ENCODE data around the gene KIF6.
"Not testable (repeated sequence)": the region's sequence is repeated elsewhere in the genome, so short reads cannot be mapped to it uniquely, and the experiment has no call there.

Gene KIF6

GRCh38 chr6:39502362-39502955 lies 222.7 kb downstream of the KIF6 start:
- H3K36me3 ChIP-seq (ENCODE audit: control insufficient read depth in 4 of 4, insufficient read depth in 4 of 4, low read length in 3 of 4); H3K4me3 ChIP-seq (ENCODE audit: control insufficient read depth in 1 of 7, extremely low read depth in 1 of 7, insufficient read depth in 4 of 7, low read depth in 2 of 7, low read length in 6 of 7); H3K27ac ChIP-seq (ENCODE audit: insufficient read depth in 1 of 2, low read depth in 1 of 2, low read length in 2 of 2, poor library complexity in 1 of 2, severe bottlenecking in 2 of 2); H3K27me3 ChIP-seq (replicated peaks in 2 of 5; ENCODE audit: control insufficient read depth in 4 of 5, insufficient read depth in 5 of 5, low read length in 4 of 5); POLR2A ChIA-PET; H3K4me1 ChIP-seq (ENCODE audit: control extremely low read depth in 1 of 4, control insufficient read depth in 4 of 4, insufficient read depth in 4 of 4, low read length in 3 of 4); CTCF ChIA-PET: not testable (repeated sequence)
- 100% methylated on average over 1 of the region's 3 CpGs for WGBS (ENCODE audit: insufficient coverage)
- H3K9me3 ChIP-seq (ENCODE audit: control extremely low read depth in 1 of 5, control insufficient read depth in 4 of 5, insufficient read depth in 2 of 5, low read depth in 1 of 5, low read length in 4 of 5), result peaks cover 0 to 33% (median 3%) of the 10 kb centered on the region in 5 experiments
- DNase-seq, result peak in 1 of 3 donors; percentile 2

- POLR2A ChIA-PET, result no interaction called here
- H3K4me1 ChIP-seq (ENCODE audit: control extremely low read depth in 1 of 4, control insufficient read depth in 4 of 4, insufficient read depth in 4 of 4, low read length in 3 of 4), result no peaks in the 10 kb centered on the region
- no peak overlapping the region for H3K4me3 ChIP-seq (ENCODE audit: control insufficient read depth in 1 of 7, extremely low read depth in 1 of 7, insufficient read depth in 4 of 7, low read depth in 2 of 7, low read length in 6 of 7)
- no peak overlapping the region for H3K27ac ChIP-seq (ENCODE audit: insufficient read depth in 1 of 2, low read depth in 1 of 2, low read length in 2 of 2, poor library complexity in 1 of 2, severe bottlenecking in 2 of 2)
- peaks cover 0 to 32% (median 3%) of the 10 kb centered on the region in 5 experiments for H3K9me3 ChIP-seq (ENCODE audit: control extremely low read depth in 1 of 5, control insufficient read depth in 4 of 5, insufficient read depth in 2 of 5, low read depth in 1 of 5, low read length in 4 of 5)
- H3K36me3 ChIP-seq (ENCODE audit: control insufficient read depth in 4 of 4, insufficient read depth in 4 of 4, low read length in 3 of 4), result no peaks in the 10 kb centered on the region
- CTCF ChIA-PET, result no interaction called here
- DNase-seq, result no peak
- peaks cover 0 to 6% (median 0%) of the 10 kb centered on the region in 5 experiments for H3K27me3 ChIP-seq (replicated peaks in 2 of 5; ENCODE audit: control insufficient read depth in 4 of 5, insufficient read depth in 5 of 5, low read length in 4 of 5)
Measured at GRCh38 chr6:39499053-39499452, 226.2 kb downstream of the KIF6 start.

- no peaks in the 10 kb centered on the region for H3K36me3 ChIP-seq (ENCODE audit: control insufficient read depth in 4 of 4, insufficient read depth in 4 of 4, low read length in 3 of 4)
- H3K4me3 ChIP-seq (ENCODE audit: control insufficient read depth in 1 of 7, extremely low read depth in 1 of 7, insufficient read depth in 4 of 7, low read depth in 2 of 7, low read length in 6 of 7), result no peak overlapping the region
- no peak for DNase-seq
- no peaks in the 10 kb centered on the region for H3K4me1 ChIP-seq (ENCODE audit: control extremely low read depth in 1 of 4, control insufficient read depth in 4 of 4, insufficient read depth in 4 of 4, low read length in 3 of 4)
- CTCF ChIA-PET, result no interaction called here
- peaks cover 0 to 28% (median 3%) of the 10 kb centered on the region in 5 experiments for H3K9me3 ChIP-seq (ENCODE audit: control extremely low read depth in 1 of 5, control insufficient read depth in 4 of 5, insufficient read depth in 2 of 5, low read depth in 1 of 5, low read length in 4 of 5)
- peaks cover 0 to 6% (median 0%) of the 10 kb centered on the region in 5 experiments for H3K27me3 ChIP-seq (replicated peaks in 2 of 5; ENCODE audit: control insufficient read depth in 4 of 5, insufficient read depth in 5 of 5, low read length in 4 of 5)
- H3K27ac ChIP-seq (ENCODE audit: insufficient read depth in 1 of 2, low read depth in 1 of 2, low read length in 2 of 2, poor library complexity in 1 of 2, severe bottlenecking in 2 of 2), result no peak overlapping the region
- POLR2A ChIA-PET, result no interaction called here
- no CpG with 5 or more reads among the region's 2 CpGs for WGBS (ENCODE audit: insufficient coverage)
Measured at GRCh38 chr6:39498096-39498495, 227.1 kb downstream of the KIF6 start.

GRCh38 chr6:39496915-39497314 lies 228.3 kb downstream of the KIF6 start:
- DNase-seq, result no peak

GRCh38 chr6:39496456-39496855 lies 228.8 kb downstream of the KIF6 start:
- peaks cover 0 to 15% (median 3%) of the 10 kb centered on the region in 5 experiments for H3K9me3 ChIP-seq (ENCODE audit: control extremely low read depth in 1 of 5, control insufficient read depth in 4 of 5, insufficient read depth in 2 of 5, low read depth in 1 of 5, low read length in 4 of 5)
- DNase-seq, result no peak
- ChIA-PET POLR2A (no interaction called here), CTCF (no interaction called here)
- WGBS (ENCODE audit: insufficient coverage), result no CpG with 5 or more reads among the region's 2 CpGs
- H3K27ac ChIP-seq (ENCODE audit: insufficient read depth in 1 of 2, low read depth in 1 of 2, low read length in 2 of 2, poor library complexity in 1 of 2, severe bottlenecking in 2 of 2), result no peak overlapping the region
- peaks cover 0 to 6% (median 0%) of the 10 kb centered on the region in 5 experiments for H3K27me3 ChIP-seq (replicated peaks in 2 of 5; ENCODE audit: control insufficient read depth in 4 of 5, insufficient read depth in 5 of 5, low read length in 4 of 5)
- H3K4me1 ChIP-seq (ENCODE audit: control extremely low read depth in 1 of 4, control insufficient read depth in 4 of 4, insufficient read depth in 4 of 4, low read length in 3 of 4), result no peaks in the 10 kb centered on the region
- H3K36me3 ChIP-seq (ENCODE audit: control insufficient read depth in 4 of 4, insufficient read depth in 4 of 4, low read length in 3 of 4), result no peaks in the 10 kb centered on the region
- H3K4me3 ChIP-seq (ENCODE audit: control insufficient read depth in 1 of 7, extremely low read depth in 1 of 7, insufficient read depth in 4 of 7, low read depth in 2 of 7, low read length in 6 of 7), result no peak overlapping the region

More at GRCh38 chr6:39496915-39497314, 228.3 kb downstream of the KIF6 start:
- ChIA-PET POLR2A (no interaction called here), CTCF (no interaction called here)
- Histone ChIP-seq H3K27me3 (replicated peaks in 2 of 5; ENCODE audit: control insufficient read depth in 4 of 5, insufficient read depth in 5 of 5, low read length in 4 of 5) (peaks cover 0 to 6% (median 0%) of the 10 kb centered on the region in 5 experiments), H3K36me3 (ENCODE audit: control insufficient read depth in 4 of 4, insufficient read depth in 4 of 4, low read length in 3 of 4) (no peaks in the 10 kb centered on the region), H3K27ac (ENCODE audit: insufficient read depth in 1 of 2, low read depth in 1 of 2, low read length in 2 of 2, poor library complexity in 1 of 2, severe bottlenecking in 2 of 2) (no peak overlapping the region), H3K4me3 (ENCODE audit: control insufficient read depth in 1 of 7, extremely low read depth in 1 of 7, insufficient read depth in 4 of 7, low read depth in 2 of 7, low read length in 6 of 7) (no peak overlapping the region), H3K9me3 (ENCODE audit: control extremely low read depth in 1 of 5, control insufficient read depth in 4 of 5, insufficient read depth in 2 of 5, low read depth in 1 of 5, low read length in 4 of 5) (peaks cover 0 to 18% (median 3%) of the 10 kb centered on the region in 5 experiments), H3K4me1 (ENCODE audit: control extremely low read depth in 1 of 4, control insufficient read depth in 4 of 4, insufficient read depth in 4 of 4, low read length in 3 of 4) (no peaks in the 10 kb centered on the region)
- 91% methylated on average over 6 of the region's 6 CpGs for WGBS (ENCODE audit: insufficient coverage)

- DNase-seq, result no peak
- ChIA-PET POLR2A (no interaction called here), CTCF (no interaction called here)
- H3K4me3 ChIP-seq (ENCODE audit: control insufficient read depth in 1 of 7, extremely low read depth in 1 of 7, insufficient read depth in 4 of 7, low read depth in 2 of 7, low read length in 6 of 7), result no peak overlapping the region
- peaks cover 0 to 6% (median 0%) of the 10 kb centered on the region in 5 experiments for H3K27me3 ChIP-seq (replicated peaks in 2 of 5; ENCODE audit: control insufficient read depth in 4 of 5, insufficient read depth in 5 of 5, low read length in 4 of 5)
- no peaks in the 10 kb centered on the region for H3K36me3 ChIP-seq (ENCODE audit: control insufficient read depth in 4 of 4, insufficient read depth in 4 of 4, low read length in 3 of 4)
- H3K4me1 ChIP-seq (ENCODE audit: control extremely low read depth in 1 of 4, control insufficient read depth in 4 of 4, insufficient read depth in 4 of 4, low read length in 3 of 4), result no peaks in the 10 kb centered on the region
- WGBS (ENCODE audit: insufficient coverage), result 80% methylated on average over 2 of the region's 3 CpGs
- peaks cover 0 to 7% (median 3%) of the 10 kb centered on the region in 5 experiments for H3K9me3 ChIP-seq (ENCODE audit: control extremely low read depth in 1 of 5, control insufficient read depth in 4 of 5, insufficient read depth in 2 of 5, low read depth in 1 of 5, low read length in 4 of 5)
- H3K27ac ChIP-seq (ENCODE audit: insufficient read depth in 1 of 2, low read depth in 1 of 2, low read length in 2 of 2, poor library complexity in 1 of 2, severe bottlenecking in 2 of 2), result no peak overlapping the region
Measured at GRCh38 chr6:39495640-39496039, 229.6 kb downstream of the KIF6 start.

- H3K27ac ChIP-seq (ENCODE audit: insufficient read depth in 1 of 2, low read depth in 1 of 2, low read length in 2 of 2, poor library complexity in 1 of 2, severe bottlenecking in 2 of 2), result no peak overlapping the region
- 94% methylated on average over 5 of the region's 7 CpGs for WGBS (ENCODE audit: insufficient coverage)
- peaks cover 0 to 4% (median 2%) of the 10 kb centered on the region in 5 experiments for H3K9me3 ChIP-seq (ENCODE audit: control extremely low read depth in 1 of 5, control insufficient read depth in 4 of 5, insufficient read depth in 2 of 5, low read depth in 1 of 5, low read length in 4 of 5)
- peaks cover 0 to 6% (median 0%) of the 10 kb centered on the region in 5 experiments for H3K27me3 ChIP-seq (replicated peaks in 2 of 5; ENCODE audit: control insufficient read depth in 4 of 5, insufficient read depth in 5 of 5, low read length in 4 of 5)
- no peaks in the 10 kb centered on the region for H3K36me3 ChIP-seq (ENCODE audit: control insufficient read depth in 4 of 4, insufficient read depth in 4 of 4, low read length in 3 of 4)
- DNase-seq, result no peak
- no peaks in the 10 kb centered on the region for H3K4me1 ChIP-seq (ENCODE audit: control extremely low read depth in 1 of 4, control insufficient read depth in 4 of 4, insufficient read depth in 4 of 4, low read length in 3 of 4)
- ChIA-PET CTCF (no interaction called here), POLR2A (no interaction called here)
- no peak overlapping the region for H3K4me3 ChIP-seq (ENCODE audit: control insufficient read depth in 1 of 7, extremely low read depth in 1 of 7, insufficient read depth in 4 of 7, low read depth in 2 of 7, low read length in 6 of 7)
Measured at GRCh38 chr6:39494998-39495397, 230.2 kb downstream of the KIF6 start.
